SK-N-SH treated with all-trans-retinoic acid at 6 μM for 48 hours (cell line): ENCODE data around the gene IDUA.

Source experiments
- ARNTL ChIP-seq: fragments of 450-650 bp; formaldehyde crosslinking; IDR thresholded peaks from 2 replicates; pipeline ENCODE4 v1.5.0; 2020; ENCODE audit warnings: low read depth, mild to moderate bottlenecking, moderate library complexity, borderline replicate concordance
- TF ChIP-seq, protein P1 (sequence below): fragments of 250-450 bp; sonication (Bioruptor Pico); IDR thresholded peaks from 2 replicates; pipeline ENCODE4 v1.8.0; 2021; ENCODE audit warnings: low read depth, mild to moderate bottlenecking, moderate library complexity, borderline replicate concordance

DNA sequence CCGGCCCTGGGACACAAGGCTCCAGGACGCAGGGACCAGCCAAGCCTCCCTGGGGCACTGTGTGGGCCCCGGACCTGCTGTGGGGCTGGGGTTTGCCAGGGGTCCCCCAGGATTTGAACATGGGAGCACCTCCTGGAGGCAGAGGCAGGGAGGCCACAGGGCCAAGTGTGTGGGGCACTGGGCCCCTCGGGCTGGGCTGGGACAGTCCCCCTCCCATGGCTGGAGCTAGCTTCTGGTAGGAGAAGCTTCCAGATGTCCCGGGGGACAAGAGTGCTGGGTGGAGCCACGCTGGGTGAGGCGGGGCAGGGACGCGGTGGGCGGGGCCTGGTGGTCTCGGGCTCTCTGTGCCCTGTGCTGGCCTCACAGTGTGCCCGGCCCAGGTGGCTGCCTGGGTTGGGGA, 43.2 kb downstream of the IDUA start:
- TF ChIP-seq ARNTL (CRISPR knock-in tag): no peak
- TF ChIP-seq, protein P1, sequence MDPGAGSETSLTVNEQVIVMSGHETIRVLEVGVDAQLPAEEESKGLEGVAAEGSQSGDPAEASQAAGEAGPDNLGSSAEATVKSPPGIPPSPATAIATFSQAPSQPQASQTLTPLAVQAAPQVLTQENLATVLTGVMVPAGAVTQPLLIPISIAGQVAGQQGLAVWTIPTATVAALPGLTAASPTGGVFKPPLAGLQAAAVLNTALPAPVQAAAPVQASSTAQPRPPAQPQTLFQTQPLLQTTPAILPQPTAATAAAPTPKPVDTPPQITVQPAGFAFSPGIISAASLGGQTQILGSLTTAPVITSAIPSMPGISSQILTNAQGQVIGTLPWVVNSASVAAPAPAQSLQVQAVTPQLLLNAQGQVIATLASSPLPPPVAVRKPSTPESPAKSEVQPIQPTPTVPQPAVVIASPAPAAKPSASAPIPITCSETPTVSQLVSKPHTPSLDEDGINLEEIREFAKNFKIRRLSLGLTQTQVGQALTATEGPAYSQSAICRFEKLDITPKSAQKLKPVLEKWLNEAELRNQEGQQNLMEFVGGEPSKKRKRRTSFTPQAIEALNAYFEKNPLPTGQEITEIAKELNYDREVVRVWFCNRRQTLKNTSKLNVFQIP (CRISPR knock-in tag): no peak
